GM19452 (cell line): ENCODE measurements around the gene PITPNC1.
"Not testable (repeated sequence)": the region's sequence is repeated elsewhere in the genome, so short reads cannot be mapped to it uniquely, and the experiment has no call there.

Experiments used
- ATAC-seq: cut with Tn5 transposase; IDR thresholded peaks from one replicate; pipeline ENCODE4 v1.9.1; 2021; ENCODE audit not compliant: unreplicated experiment

Gene PITPNC1

DNA sequence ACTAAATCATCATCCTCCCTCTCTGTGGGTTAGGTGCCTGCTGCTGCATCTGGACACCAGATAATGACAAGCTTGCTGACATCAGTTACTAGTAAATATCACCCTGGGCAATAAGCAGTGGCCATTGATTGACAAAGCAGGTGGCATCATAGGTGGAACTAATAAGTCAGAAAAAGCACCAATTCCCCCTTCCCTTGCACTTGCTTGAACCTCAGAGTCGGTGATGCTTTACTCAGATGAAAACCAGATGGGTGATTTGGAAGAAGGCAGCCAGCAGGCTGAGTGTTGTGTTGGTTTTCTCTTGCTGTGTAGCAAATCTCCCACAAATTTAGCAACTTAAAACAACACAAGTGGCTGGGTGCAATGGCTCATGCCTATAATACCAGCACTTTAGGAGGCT, 193.7 kb downstream of the PITPNC1 start:
- ATAC-seq: no peak

DNA sequence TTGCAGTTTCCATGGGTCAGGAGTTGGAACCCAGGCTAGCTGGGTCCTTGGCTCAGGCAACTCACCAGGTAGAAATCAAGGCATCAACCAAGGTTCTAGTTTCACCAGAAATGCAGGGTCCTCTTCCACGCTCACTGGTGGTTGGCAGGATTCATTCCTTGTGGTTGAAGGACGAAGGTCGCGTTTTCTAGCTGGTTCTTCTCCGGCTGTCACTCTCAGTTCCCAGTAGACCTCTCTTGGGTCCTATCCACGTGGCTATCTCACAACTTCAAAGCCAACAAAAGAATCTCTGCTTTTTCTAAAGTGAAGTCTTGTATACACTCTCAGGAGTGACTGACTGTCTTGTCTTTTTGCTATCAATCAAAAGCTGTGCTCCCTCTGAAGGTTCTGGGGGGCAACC, 194.4 kb downstream of the PITPNC1 start:
- no peak for ATAC-seq

DNA sequence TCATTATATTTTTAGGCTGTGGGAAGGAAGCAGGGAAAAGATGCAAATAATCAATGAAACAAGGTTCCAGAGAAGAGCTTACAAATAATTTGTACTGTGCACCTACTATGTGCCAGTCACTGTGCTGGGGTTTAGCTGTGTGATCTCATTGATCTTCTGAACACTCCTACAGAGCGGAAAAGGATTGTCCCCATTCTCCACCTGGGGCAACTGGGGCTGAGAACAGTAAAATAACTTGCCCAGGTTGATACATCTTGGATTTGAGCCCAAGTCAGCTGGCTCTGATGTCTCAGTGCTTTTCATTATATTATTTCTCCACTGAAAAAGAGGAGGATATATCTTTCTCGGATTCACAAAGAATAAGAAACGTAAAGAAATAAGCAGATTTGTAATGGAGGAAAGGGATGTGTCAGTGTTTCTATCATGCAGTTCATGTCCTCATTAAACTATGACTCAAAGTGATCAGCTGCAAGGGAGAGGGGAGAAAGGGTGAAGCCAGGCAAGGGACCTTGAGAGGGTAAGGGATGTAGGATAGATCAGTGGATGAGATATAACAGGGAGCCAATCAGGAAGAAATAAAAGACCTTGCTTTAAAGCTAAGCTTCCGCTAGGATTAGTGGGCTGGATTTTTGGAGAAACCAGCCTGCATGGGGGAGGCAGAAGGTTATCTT, 197.0 kb downstream of the PITPNC1 start:
- ATAC-seq: no peak

DNA sequence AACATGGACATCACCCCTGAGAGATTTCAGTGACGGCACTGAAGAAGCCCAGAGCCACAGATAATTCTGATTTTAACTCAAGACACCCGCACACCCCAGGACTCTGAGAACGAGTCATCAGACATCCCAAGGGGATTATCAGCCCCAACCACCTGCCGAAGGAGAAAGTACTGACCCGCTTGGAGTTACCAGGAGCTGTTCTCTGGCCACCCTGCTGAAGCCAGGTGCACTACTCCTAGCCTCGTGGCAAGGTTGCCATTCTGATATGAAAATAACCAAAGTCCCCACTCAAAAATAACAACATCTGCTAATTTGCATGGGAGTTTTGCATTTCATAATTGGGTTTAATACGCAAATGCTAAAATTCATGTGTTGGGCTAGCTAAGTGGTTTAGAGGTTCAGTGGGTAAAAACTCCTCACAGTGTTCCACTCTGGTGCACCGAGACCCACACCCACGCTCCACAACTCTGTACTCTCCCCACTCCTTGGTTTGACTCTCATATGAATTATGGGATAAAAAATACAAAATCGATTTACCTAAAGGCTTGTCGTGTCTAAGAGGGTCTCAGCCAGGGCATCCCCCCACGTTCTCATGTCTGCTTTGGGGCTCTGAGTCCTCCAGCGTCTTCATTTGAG, 197.7 kb downstream of the PITPNC1 start:
- peak; percentile 50 for ATAC-seq

- peak; percentile 31 for ATAC-seq
Observed at GRCh38 chr17:67575325-67575724, 198.2 kb downstream of the PITPNC1 start.

DNA sequence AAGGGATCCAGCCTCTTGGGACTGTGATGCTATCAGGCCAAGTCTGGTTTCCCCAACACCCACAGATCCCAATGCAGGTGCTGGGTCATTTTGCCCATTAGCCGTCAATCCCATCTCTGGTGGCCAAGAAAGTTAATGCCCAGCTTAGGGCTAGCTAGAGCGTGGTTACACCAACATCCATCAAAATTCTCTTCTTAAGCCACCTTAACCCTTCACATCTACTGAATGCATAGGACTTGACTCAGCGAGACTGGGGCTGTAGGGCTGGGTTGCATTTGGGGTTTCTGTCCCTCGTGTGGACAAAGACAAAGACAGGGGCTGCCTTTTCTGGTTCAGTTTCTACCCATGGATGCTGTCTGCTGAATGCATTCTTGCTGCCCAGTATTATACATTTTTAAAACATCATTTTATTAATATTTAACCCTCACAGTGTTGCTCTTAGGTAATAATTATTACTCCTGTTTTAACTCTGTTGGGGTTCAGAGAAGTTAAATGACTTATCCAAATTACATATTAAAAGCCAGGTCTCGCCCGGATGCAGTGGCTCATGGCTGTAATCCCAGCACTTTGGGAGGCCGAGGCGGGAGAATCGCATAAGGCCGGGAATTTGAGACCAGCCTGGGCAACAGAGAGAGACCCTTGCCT, 199.5 kb downstream of the PITPNC1 start:
- no peak for ATAC-seq

- no peak for ATAC-seq
Observed at GRCh38 chr17:67577429-67578141, 200.5 kb downstream of the PITPNC1 start.

DNA sequence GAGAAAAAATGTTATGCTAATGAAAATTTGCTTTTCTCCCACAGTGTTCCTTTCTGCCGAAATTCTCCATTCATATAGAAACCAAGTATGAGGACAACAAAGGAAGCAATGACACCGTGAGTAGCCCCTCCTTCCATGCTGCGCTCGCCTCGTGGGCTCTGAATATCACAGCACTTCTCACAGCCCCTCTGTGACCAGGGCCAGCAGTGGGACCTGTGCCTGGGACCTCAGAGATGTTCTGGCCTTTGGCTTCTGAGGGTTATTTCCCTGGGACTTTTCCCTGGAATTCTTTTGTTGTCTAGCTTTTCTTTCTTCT, 201.0 kb downstream of the PITPNC1 start:
- peak; percentile 30 for ATAC-seq

GRCh38 chr17:67578679-67579405, 201.8 kb downstream of the PITPNC1 start:
- ATAC-seq: not testable (repeated sequence)

DNA sequence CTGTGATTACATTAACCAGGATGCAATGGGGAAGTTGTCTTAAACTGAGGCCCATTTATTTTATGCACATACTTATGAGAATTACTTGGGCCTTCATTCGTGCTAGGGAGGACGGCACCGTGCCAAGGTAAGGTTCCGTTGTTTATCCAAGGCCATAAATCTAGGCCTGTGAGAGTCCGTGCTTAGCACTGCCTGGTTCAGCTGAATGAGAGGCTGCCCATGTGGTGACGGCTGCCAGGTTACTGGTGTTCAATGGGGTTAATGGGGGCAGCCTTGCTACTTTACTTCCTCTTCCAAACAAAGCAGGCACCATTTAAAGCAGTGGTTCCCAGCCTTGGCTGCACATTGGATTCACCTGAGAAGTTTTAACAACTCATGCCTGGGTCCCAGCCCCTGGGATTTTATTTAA, 205.6 kb downstream of the PITPNC1 start:
- ATAC-seq: no peak

GRCh38 chr17:67585077-67585602, 208.1 kb downstream of the PITPNC1 start:
- ATAC-seq: no peak

GRCh38 chr17:67588326-67588725, 211.2 kb downstream of the PITPNC1 start:
- ATAC-seq: no peak

DNA sequence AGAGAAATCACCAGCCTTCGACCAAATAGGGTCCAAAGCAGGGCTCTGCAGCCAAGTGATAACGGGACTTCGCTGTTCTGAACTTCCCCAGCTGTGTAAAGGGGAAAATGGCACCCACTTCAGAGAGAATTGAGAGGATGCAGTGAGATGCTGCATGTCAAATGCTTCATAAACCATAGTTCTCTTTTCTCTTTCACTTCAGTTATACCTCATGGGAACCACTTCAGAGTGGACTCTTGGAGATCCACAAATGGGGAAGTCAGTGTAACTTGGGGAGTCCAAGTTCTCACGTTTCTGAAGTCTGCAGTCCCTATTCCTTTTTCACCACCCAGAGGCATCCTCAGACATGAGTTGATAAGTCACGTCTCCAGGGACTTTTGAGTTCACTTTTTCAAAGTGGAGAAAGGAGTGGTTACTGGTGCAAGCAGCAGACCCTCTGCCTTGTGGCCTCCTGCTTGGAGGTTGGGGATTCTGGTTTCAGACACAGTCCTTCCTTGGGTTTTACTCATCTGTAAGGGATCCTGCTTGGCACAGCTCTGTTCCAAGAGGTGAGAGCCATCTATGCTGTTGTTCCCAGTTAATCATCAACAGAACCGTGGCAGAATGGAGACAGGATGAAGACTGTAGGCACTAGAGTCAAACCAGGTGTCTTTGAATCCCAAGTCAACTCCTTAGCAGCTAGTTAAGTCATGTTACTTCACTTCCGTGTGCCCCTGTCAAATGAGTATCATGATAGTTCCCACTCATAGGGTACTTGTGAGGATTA, 217.2 kb downstream of the PITPNC1 start:
- ATAC-seq: peak; percentile 69

GRCh38 chr17:67600408-67600807, 223.3 kb downstream of the PITPNC1 start:
- ATAC-seq: no peak

- ATAC-seq: no peak
Observed at GRCh38 chr17:67601897-67602296, 224.8 kb downstream of the PITPNC1 start.

DNA sequence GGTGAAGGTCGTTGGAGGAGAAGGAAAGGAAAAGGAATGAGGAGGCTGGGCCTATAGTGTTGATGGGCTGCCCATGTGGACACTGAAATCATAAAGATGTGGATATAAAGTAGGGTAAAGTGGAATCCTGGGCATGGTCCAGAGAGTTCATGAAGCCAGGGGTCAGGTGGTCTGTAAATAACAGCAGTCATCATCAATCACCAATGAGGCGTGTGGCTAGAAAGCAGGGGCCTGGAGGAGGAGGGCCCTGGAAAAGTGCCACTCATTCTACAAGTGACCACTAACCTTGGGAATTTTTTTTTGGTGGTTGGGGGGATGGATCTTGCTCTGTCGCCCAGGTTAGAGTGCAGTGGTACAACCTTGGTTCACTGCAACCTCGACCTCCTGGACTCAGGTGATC, 225.4 kb downstream of the PITPNC1 start:
- no peak for ATAC-seq

GRCh38 chr17:67602974-67603373, 225.9 kb downstream of the PITPNC1 start:
- peak; percentile 64 for ATAC-seq

DNA sequence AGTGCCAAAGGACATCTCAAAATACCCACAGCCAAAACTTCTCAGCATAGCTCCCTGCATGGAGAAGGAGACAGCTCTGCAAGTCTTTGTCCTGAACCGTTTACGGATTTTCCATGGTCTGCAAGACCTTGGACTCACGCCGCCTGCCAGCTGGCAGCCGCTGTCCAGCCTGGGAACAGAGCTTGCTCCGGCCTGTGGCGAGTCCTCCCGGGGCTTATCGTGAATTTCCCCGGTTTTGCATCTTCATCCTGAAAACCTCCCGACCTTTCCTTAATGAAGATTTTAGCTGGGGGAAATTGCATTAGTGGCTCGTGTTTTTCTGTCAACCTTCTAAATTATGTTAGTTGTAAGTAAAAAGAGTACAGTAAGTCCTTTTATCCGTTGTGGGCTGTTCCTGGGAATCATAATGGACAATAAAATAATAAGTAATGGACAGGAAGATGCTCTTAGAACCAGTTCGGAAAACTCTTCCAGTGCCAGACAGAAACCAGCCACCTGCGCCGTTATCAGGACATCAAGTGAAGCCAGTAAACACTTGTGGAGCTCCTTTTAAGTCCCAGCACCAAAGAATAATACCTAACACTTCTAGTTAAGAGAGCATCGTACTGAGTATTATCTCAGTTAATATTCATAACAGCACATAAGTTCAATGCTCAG, 228.3 kb downstream of the PITPNC1 start:
- no peak for ATAC-seq

DNA sequence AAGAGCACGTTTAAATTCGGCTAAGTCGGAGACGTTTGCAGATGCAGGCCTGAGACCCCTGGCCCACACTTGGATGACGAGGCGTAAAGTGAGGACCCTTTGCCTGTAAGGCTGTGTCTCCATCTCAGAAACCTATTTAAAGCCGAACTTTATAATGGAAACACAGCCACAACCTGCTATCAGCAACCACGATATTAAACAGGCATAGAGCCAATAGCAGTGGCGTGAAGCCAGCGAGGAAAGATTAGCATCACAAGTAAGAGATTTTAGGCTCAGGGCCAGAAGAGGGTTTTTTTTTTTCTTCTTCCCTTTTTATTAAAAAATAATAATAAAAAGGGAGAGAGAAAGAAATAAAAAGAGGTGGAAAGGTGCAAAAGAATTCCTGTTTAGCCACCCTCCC, 229.4 kb downstream of the PITPNC1 start:
- ATAC-seq: no peak
